ENCODE measurements around the gene LPCAT1.

DNA sequence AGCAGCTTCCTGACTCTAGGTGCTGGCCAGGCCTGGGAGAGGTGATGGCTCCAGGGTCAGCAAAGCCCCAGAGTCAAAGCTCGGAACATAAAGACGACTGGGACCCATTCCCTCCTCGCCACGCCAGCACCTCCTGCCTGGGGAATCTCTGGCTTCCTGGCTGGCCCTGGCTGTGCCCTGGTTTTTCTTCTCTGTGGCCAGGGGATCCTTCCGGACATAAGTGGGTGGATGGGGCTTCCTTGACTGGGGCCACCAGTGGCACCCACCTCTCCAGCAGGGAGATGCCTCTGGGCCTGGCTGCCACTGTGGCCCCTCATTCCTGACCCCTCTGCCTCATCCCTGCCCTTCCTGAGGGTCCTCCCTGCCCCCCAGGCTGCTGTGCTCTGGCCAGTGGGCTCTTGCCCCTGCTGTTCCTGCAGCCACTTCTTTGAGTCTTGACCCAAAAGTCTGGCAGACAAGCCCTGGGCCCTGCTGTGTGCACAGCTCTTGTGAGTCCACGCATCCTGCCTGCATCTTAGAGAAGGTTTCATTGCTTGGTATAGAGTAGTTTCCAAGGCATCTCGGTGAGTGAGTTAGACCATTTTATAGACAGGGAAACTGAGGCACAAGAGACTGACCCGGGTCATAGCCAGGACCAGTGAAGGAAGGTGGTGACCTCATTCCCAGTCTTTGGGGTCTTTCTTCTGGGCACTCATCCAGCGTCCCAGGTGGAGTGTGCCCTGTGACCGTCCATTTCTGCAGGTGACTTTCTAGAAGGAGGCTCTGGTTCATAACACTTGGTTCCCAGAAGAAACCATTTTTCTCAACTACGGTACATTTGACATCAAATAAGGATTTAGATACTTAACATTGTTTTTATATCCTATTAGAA, 17.3 kb upstream of the LPCAT1 start:
- TF ChIP-seq POLR2A (IDR thresholded peaks at IDR 0.05; ENCODE audit: low read depth, low read length) (no peak), RAD21 (IDR thresholded peaks at IDR 0.05; ENCODE audit: low read length) (no peak), CEBPB (IDR thresholded peaks at IDR 0.05; ENCODE audit: low read depth, low read length) (no peak)

All from IMR-90 (cell line).